ENCODE data around the gene RAP1GDS1.
A peak's percentile ranks its signal among the peaks of the same experiment; 100 is the strongest.

The RAP1GDS1 gene

GRCh38 chr4:98484031-98484430, 222.8 kb downstream of the RAP1GDS1 start:
- H3K4me3 ChIP-seq (ENCODE audit: low read depth, low read length), result no peak overlapping the region
- DNase-seq (ENCODE audit: low read depth), result no peak
- no peak for TF ChIP-seq CTCF (IDR thresholded peaks at IDR 0.05; ENCODE audit: insufficient read depth, low read depth, low read length, missing control alignments)

- no peak for DNase-seq (ENCODE audit: low read depth)
- no peak for TF ChIP-seq CTCF (IDR thresholded peaks at IDR 0.05; ENCODE audit: insufficient read depth, low read depth, low read length, missing control alignments)
- no peak overlapping the region for H3K4me3 ChIP-seq (ENCODE audit: low read depth, low read length)
Observed at GRCh38 chr4:98485816-98486345, 224.7 kb downstream of the RAP1GDS1 start.

GRCh38 chr4:98490251-98490650, 229.1 kb downstream of the RAP1GDS1 start:
- TF ChIP-seq CTCF (IDR thresholded peaks at IDR 0.05; ENCODE audit: insufficient read depth, low read depth, low read length, missing control alignments), result no peak
- no peak for DNase-seq (ENCODE audit: low read depth)
- H3K4me3 ChIP-seq (ENCODE audit: low read depth, low read length), result no peak overlapping the region

GRCh38 chr4:98491899-98492559, 230.8 kb downstream of the RAP1GDS1 start:
- no peak for TF ChIP-seq CTCF (IDR thresholded peaks at IDR 0.05; ENCODE audit: insufficient read depth, low read depth, low read length, missing control alignments)
- no peak for DNase-seq (ENCODE audit: low read depth)
- no peak overlapping the region for H3K4me3 ChIP-seq (ENCODE audit: low read depth, low read length)

- peak; percentile 16 for DNase-seq (ENCODE audit: low read depth)
- TF ChIP-seq CTCF (IDR thresholded peaks at IDR 0.05; ENCODE audit: insufficient read depth, low read depth, low read length, missing control alignments), result no peak
- no peak overlapping the region for H3K4me3 ChIP-seq (ENCODE audit: low read depth, low read length)
Observed at GRCh38 chr4:98493296-98493695, 232.1 kb downstream of the RAP1GDS1 start.

Data from GM12865 (cell line).